IPS-18c (cell line): ENCODE data around the gene TMPRSS6.

Experiments
- H3K4me3 ChIP-seq: 2 replicates; pipeline ENCODE4 v1.7.0; 2013; ENCODE audit warnings: low read depth, mild to moderate bottlenecking, low read length, moderate library complexity; ENCODE audit not compliant: insufficient read depth
- H3K9me3 ChIP-seq: one replicate; pipeline ENCODE4 v1.6.1; 2013; ENCODE audit warnings: mild to moderate bottlenecking, low read length, moderate library complexity; ENCODE audit not compliant: control insufficient read depth, insufficient read depth

The TMPRSS6 gene

DNA sequence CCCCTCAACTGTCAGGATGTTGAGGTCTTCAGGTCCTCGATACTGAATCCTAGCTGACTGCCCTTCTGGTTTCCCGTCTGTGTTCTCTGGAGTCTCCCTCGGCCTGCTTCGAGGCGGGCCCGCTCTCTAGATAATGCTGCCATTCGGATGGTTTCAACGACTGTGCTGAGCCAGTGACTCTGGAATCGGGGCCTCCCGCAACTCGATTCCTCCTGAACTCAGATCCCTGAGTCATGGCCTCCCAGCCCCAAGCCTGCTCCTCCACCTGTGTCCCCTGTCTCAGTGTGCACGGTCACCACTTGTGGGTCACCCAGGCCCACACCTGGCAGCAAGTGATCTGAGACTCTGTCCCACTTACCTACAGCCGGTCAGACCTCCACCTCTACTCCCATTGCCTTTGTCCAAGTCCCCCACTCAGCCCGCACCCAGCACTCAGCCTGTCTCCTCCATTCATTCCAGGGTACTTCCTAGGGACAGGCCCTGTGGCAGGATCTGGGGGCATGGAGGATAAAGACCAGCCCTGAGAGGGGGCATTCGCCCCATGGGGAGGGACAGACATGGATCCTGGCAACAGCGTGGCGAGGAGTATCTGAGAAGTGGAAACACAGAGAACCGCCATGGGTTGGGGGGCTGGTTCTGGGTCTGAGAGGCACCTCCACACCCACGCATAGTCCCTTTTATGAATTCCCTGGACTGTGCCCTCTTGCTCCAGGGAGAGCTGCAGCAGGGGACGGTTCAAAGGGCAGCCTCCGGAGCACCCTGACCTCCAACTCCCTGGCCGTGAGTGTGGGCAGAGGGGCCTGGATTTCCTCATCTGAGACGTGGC lies 75.7 kb downstream of the TMPRSS6 start:
- Histone ChIP-seq H3K4me3 (no peak overlapping the region), H3K9me3 (no peaks in the 10 kb centered on the region)

GRCh38 chr22:37032535-37033460 lies 76.7 kb downstream of the TMPRSS6 start:
- Histone ChIP-seq H3K9me3 (no peaks in the 10 kb centered on the region), H3K4me3 (no peak overlapping the region)

DNA sequence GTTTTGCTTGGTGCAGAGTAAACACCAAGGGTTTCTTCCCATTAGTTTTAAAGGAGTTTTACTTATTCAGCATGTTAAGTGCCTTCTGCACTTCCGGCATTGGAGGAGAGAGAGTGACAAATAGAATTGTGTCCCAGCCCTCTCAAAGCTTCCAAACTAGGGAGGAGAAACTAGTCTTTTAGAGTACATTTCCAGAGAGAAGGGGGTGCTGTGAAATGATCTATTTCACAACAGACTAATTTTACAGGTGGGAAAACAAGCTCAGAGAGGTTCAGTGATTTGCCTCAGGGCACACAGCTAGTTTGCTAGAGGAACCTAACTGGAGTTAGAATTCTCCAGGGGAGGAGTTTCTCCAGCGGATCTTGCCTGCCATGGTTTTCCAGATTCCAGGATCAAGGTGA lies 77.4 kb downstream of the TMPRSS6 start:
- no peaks in the 10 kb centered on the region for H3K9me3 ChIP-seq
- no peak overlapping the region for H3K4me3 ChIP-seq

DNA sequence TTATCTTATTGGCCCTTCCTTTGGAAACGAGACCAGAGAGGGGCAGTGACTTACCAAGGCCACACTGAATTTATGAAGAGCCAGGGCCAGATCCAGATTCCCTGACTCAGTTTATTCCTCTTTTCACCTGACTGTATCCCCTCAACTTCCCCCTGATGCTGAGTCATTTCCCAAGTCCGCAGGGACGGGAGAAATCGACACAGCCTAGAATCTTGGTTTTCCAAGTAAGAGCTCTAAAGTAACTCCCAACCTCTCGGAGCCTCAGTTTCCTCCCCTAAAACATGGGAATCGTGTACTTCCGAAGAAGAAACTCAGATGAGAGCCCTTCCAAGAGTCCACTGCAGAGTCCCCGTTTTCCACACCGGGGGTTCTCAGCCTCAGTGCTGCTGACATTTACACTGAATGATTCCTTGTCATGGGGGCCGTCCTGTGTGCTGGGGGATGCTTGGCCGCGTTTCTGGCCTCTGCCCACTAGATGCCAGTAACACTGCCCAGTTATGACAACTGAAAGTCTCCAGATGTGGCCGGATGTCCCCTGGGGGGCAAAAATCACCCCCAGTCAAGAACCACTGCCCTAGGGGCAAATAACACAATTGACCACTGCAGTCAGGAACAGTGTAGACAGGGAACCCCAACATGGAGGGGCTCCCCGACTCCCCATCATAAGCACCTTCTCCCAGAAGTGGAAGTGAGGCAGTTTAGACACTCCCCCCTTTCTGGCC lies 78.8 kb downstream of the TMPRSS6 start:
- no peaks in the 10 kb centered on the region for H3K9me3 ChIP-seq
- no peak overlapping the region for H3K4me3 ChIP-seq

DNA sequence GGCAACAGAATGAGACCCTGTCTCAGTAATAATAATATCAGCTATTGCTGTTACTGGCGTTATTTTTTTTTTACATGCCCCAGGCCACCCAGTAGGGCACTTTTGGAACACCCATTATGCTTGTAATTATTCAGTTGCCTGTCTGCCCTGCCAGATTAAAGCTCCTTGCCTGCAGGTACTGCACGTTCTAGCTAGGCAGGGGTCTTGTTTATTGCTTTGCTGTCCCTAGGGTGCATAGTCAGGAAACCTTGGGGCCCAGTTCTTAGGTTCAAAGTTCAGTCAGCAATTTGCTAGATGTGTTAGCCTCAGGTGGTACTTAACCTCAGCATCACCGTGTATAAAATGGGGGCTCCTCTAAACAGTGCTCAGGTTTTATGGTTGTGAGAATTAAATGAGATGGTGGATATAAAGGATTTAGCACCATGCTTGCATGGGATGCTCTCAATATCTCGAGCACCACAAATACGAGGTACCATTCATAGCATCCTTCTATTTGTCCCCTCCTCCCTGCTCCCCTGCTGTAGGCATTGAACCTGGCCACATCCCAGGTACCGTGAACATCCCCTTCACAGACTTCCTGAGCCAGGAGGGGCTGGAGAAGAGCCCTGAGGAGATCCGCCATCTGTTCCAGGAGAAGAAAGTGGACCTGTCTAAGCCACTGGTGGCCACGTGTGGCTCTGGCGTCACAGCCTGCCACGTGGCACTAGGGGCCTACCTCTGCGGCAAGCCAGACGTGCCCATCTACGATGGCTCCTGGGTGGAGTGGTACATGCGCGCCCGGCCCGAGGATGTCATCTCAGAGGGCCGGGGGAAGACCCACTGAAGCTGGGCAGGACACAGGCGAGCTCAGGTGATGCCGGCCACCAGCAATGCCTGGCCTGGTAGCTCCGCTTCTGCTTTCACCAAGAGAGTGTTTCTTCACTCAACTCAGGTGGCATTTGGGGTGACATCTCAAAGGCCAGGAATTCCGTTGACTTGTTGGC lies 80.5 kb downstream of the TMPRSS6 start:
- no peak overlapping the region for H3K4me3 ChIP-seq

GRCh38 chr22:37027556-37027955 lies 82.0 kb downstream of the TMPRSS6 start:
- Histone ChIP-seq H3K4me3 (no peak overlapping the region), H3K9me3 (no peaks in the 10 kb centered on the region)

More for the DNA sequence above, 80.5 kb downstream of the TMPRSS6 start:
- no peaks in the 10 kb centered on the region for H3K9me3 ChIP-seq

- no peaks in the 10 kb centered on the region for H3K9me3 ChIP-seq
- H3K4me3 ChIP-seq, result no peak overlapping the region
Observed at GRCh38 chr22:37026325-37026724, 83.2 kb downstream of the TMPRSS6 start.

DNA sequence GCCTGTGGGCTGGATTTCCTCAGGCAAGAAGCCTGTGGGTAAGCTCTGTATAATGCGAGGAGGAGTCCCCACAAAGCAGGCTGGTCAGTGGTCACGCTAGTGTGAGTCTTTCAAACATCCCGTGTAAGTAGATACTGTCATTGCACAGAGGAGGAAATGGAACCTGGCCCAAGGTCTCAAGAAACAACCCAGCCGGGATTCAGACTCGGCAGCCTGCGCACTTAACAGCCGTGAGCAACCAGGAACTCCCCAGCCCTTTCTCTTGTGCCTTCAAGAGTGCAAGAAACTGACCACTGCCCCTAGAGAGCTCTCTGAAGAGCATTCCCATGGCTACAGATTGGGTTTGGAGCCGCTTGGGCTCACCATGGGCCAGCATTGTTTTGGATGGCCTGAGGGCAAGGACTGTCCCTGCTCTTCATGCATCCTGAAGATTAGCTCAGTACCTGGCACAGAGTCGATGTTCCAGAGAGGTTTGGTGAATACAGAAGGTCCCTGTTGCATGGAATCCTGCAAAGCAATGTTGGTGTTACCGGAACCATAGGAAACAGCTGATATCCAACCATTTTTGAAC lies 83.9 kb downstream of the TMPRSS6 start:
- no peaks in the 10 kb centered on the region for H3K9me3 ChIP-seq
- H3K4me3 ChIP-seq, result no peak overlapping the region

- H3K9me3 ChIP-seq, result no peaks in the 10 kb centered on the region
- no peak overlapping the region for H3K4me3 ChIP-seq
Observed at GRCh38 chr22:37024339-37025157, 85.0 kb downstream of the TMPRSS6 start.

DNA sequence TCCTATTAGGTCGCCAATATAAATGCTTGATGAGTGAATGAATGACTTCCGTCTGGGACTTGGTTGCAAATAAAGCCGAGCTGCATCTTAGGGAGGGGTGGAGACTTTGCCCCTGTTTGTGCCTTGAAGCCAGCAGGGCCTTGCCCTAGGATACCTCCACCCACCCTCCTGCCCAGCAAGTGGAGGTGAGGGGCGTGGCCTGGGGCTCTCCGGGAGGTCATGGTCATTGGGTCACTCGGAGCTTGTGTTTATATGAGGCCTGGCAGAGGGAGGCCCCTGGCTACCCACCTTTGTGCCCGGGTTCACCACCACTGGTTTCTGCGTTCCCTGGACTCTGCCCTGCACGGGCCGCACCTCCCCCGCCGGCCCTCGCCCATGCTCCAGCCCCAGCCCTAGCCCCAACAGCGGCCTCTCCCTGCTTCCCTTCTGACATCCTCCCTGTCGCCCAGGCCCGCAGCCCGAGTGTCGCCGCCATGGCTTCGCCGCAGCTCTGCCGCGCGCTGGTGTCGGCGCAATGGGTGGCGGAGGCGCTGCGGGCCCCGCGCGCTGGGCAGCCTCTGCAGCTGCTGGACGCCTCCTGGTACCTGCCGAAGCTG lies 85.7 kb downstream of the TMPRSS6 start:
- H3K9me3 ChIP-seq, result no peaks in the 10 kb centered on the region
- no peak overlapping the region for H3K4me3 ChIP-seq

- Histone ChIP-seq H3K9me3 (no peaks in the 10 kb centered on the region), H3K4me3 (no peak overlapping the region)
Observed at GRCh38 chr22:37022483-37023337, 86.8 kb downstream of the TMPRSS6 start.

DNA sequence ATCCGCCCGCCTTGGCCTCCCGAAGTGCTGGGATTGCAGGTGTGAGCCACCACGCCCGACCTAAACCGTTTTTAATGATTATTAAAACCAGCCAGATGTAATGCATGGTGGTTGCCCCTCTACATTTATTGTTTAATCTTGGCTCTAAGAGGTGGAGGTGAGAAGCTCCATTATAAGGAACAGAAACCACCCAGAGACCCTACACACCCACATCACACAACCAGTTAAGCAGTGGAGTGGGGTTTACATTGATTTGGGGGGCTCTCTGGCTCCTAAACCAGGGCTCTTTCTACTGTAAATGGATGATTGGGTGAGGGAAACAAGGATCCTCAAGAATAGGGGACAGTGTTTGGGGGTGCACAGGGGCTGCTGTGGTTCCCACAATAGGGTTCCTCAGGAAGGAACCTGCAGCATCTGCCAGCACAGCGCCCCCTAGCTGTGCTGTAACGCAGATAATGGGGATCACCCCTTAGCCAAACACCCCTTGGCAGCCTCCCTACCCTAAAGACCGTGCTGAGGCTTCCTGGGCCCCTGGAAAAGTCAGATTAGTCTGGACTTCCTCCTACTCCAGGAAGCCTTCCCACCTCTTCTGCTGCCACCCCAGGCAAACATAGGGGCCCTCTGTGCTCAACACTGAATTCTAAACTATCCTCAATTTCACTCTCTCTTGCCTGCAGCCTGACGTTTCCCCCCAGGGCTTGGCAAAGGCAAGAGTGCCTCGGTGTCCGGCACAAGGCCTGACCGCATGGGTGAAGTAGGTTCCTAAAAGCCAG lies 87.6 kb downstream of the TMPRSS6 start:
- H3K9me3 ChIP-seq, result no peaks in the 10 kb centered on the region
- H3K4me3 ChIP-seq, result no peak overlapping the region

GRCh38 chr22:37021041-37021440 lies 88.5 kb downstream of the TMPRSS6 start:
- no peaks in the 10 kb centered on the region for H3K9me3 ChIP-seq
- no peak overlapping the region for H3K4me3 ChIP-seq

- H3K9me3 ChIP-seq, result no peaks in the 10 kb centered on the region
- peak overlapping the region; percentile 73 for H3K4me3 ChIP-seq
Observed at GRCh38 chr22:37020192-37020479, 89.4 kb downstream of the TMPRSS6 start.
